Measurements from ENCODE around the gene SMIM28.

GRCh38 chr6:138377844-138378243 is at the start of gene SMIM28:
- TF ChIP-seq POLR2A (IDR thresholded peaks at IDR 0.05) (no peak), CTCF (IDR thresholded peaks at IDR 0.05) (no peak)
